Measurements from ENCODE around the gene P2RX4. TPM values are rescaled to one million over a fixed set of nuclear protein-coding genes. Genes with fewer than 3 reads are reported as not detected.
A peak's percentile ranks its signal among the peaks of the same experiment; 100 is the strongest.

P2RX4 gene
- total RNA-seq, 1 experiment from 2014 or later: 8.1 TPM

GRCh38 chr12:121238604-121239350 lies 28.8 kb downstream of the P2RX4 start:
- ChIA-PET CTCF (interaction anchor here (0.6 to 1.1 kb wide), 2 partner anchors 8 to 13 kb away, joined by 3 to 4 read pairs; no protein-coding TSS in a partner anchor), POLR2A (interaction anchor here (1.0 to 1.3 kb wide), 3 partner anchors 15 to 23 kb away, joined by 3 to 4 read pairs (median 3); no protein-coding TSS in a partner anchor)
- no peak overlapping the region for H3K27ac Mint-ChIP-seq (ENCODE audit: low read depth, unreplicated experiment)
- no TSS peak for BruUV-seq (replicated peaks)
- intact Hi-C loops (cut with micrococcal nuclease): no loop called here
- no peak for TF ChIP-seq CTCF (IDR thresholded peaks at IDR 0.05; ENCODE audit: unreplicated experiment)
- no peaks in the 10 kb centered on the region for H3K4me1 Mint-ChIP-seq (ENCODE audit: insufficient read depth, unreplicated experiment)
- no peak for DNase-seq (ENCODE audit: unreplicated experiment)
- H3K9me3 Mint-ChIP-seq (ENCODE audit: unreplicated experiment): no peaks in the 10 kb centered on the region
- no peaks in the 10 kb centered on the region for H3K27me3 Mint-ChIP-seq (ENCODE audit: insufficient read depth, unreplicated experiment)
- peaks cover 41% of the 10 kb centered on the region for H3K36me3 Mint-ChIP-seq (ENCODE audit: insufficient read depth, unreplicated experiment)
- no peak overlapping the region for H3K4me3 Mint-ChIP-seq (ENCODE audit: unreplicated experiment)

- H3K4me3 Mint-ChIP-seq (ENCODE audit: unreplicated experiment): no peak overlapping the region
- ChIA-PET POLR2A (interaction anchor here (1.2 to 1.3 kb wide), 2 partner anchors 16 to 24 kb away, joined by 3 read pairs; no protein-coding TSS in a partner anchor), CTCF (interaction anchor here (0.6 to 1.1 kb wide), 2 partner anchors 9 to 12 kb away, joined by 3 to 4 read pairs; no protein-coding TSS in a partner anchor)
- H3K36me3 Mint-ChIP-seq (ENCODE audit: insufficient read depth, unreplicated experiment): peaks cover 42% of the 10 kb centered on the region
- H3K27me3 Mint-ChIP-seq (ENCODE audit: insufficient read depth, unreplicated experiment): no peaks in the 10 kb centered on the region
- DNase-seq (ENCODE audit: unreplicated experiment): no peak
- no TSS peak for BruUV-seq (replicated peaks)
- H3K9me3 Mint-ChIP-seq (ENCODE audit: unreplicated experiment): no peaks in the 10 kb centered on the region
- H3K27ac Mint-ChIP-seq (ENCODE audit: low read depth, unreplicated experiment): no peak overlapping the region
- no peaks in the 10 kb centered on the region for H3K4me1 Mint-ChIP-seq (ENCODE audit: insufficient read depth, unreplicated experiment)
- intact Hi-C loops (cut with micrococcal nuclease): no loop called here
- TF ChIP-seq CTCF (IDR thresholded peaks at IDR 0.05; ENCODE audit: unreplicated experiment): no peak
These were observed 29.6 kb downstream of the P2RX4 start for GRCh38 chr12:121239351-121240061.

GRCh38 chr12:121240062-121240420 lies 30.1 kb downstream of the P2RX4 start:
- Mint-ChIP-seq H3K27ac (ENCODE audit: low read depth, unreplicated experiment) (no peak overlapping the region), H3K36me3 (ENCODE audit: insufficient read depth, unreplicated experiment) (peaks cover 42% of the 10 kb centered on the region), H3K4me3 (ENCODE audit: unreplicated experiment) (no peak overlapping the region), H3K4me1 (ENCODE audit: insufficient read depth, unreplicated experiment) (no peaks in the 10 kb centered on the region), H3K27me3 (ENCODE audit: insufficient read depth, unreplicated experiment) (no peaks in the 10 kb centered on the region), H3K9me3 (ENCODE audit: unreplicated experiment) (no peaks in the 10 kb centered on the region)
- ChIA-PET POLR2A (interaction anchor here (1.2 to 1.3 kb wide), 2 partner anchors 16 to 24 kb away, joined by 3 read pairs; no protein-coding TSS in a partner anchor), CTCF (no interaction called here)
- intact Hi-C loops (cut with micrococcal nuclease): no loop called here
- no peak for TF ChIP-seq CTCF (IDR thresholded peaks at IDR 0.05; ENCODE audit: unreplicated experiment)
- BruUV-seq (replicated peaks): TSS peak; percentile 28
- no peak for DNase-seq (ENCODE audit: unreplicated experiment)

- H3K4me3 Mint-ChIP-seq (ENCODE audit: unreplicated experiment): no peak overlapping the region
- no peaks in the 10 kb centered on the region for H3K27me3 Mint-ChIP-seq (ENCODE audit: insufficient read depth, unreplicated experiment)
- H3K9me3 Mint-ChIP-seq (ENCODE audit: unreplicated experiment): no peaks in the 10 kb centered on the region
- intact Hi-C loops (cut with micrococcal nuclease): no loop called here
- no TSS peak for BruUV-seq (replicated peaks)
- peaks cover 45% of the 10 kb centered on the region for H3K36me3 Mint-ChIP-seq (ENCODE audit: insufficient read depth, unreplicated experiment)
- POLR2A ChIA-PET: interaction anchor here (1.3 kb wide), 1 partner anchor 25 kb away, joined by 3 read pairs; no protein-coding TSS in a partner anchor
- no peak overlapping the region for H3K27ac Mint-ChIP-seq (ENCODE audit: low read depth, unreplicated experiment)
- DNase-seq (ENCODE audit: unreplicated experiment): no peak
- CTCF ChIA-PET: interaction anchor here (0.6 to 0.7 kb wide), 2 partner anchors 263 to 792 kb away, joined by 3 to 4 read pairs; no protein-coding TSS in a partner anchor
- no peak for TF ChIP-seq CTCF (IDR thresholded peaks at IDR 0.05; ENCODE audit: unreplicated experiment)
- H3K4me1 Mint-ChIP-seq (ENCODE audit: insufficient read depth, unreplicated experiment): no peaks in the 10 kb centered on the region
These were observed 30.7 kb downstream of the P2RX4 start for GRCh38 chr12:121240484-121241101.
